ENCODE data around the gene E4F1.

The E4F1 gene, protein sequence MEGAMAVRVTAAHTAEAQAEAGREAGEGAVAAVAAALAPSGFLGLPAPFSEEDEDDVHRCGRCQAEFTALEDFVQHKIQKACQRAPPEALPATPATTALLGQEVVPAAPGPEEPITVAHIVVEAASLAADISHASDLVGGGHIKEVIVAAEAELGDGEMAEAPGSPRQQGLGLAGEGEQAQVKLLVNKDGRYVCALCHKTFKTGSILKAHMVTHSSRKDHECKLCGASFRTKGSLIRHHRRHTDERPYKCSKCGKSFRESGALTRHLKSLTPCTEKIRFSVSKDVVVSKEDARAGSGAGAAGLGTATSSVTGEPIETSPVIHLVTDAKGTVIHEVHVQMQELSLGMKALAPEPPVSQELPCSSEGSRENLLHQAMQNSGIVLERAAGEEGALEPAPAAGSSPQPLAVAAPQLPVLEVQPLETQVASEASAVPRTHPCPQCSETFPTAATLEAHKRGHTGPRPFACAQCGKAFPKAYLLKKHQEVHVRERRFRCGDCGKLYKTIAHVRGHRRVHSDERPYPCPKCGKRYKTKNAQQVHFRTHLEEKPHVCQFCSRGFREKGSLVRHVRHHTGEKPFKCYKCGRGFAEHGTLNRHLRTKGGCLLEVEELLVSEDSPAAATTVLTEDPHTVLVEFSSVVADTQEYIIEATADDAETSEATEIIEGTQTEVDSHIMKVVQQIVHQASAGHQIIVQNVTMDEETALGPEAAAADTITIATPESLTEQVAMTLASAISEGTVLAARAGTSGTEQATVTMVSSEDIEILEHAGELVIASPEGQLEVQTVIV
- 50.5 to 68.0 (median 57.4) reads per million in 4 donors for total RNA-seq

GRCh38 chr16:2223221-2223941 lies at the start of gene E4F1:
Gene E4F1 (plus strand): TSS chr16:2223591. CDS start chr16:2223614, 23 bp downstream.
- DNase-seq, result peak; percentile 98 to 100 (median 99)

- no peak for DNase-seq
Measured at GRCh38 chr16:2173916-2174315, 49.5 kb upstream of the E4F1 start.

GRCh38 chr16:2174396-2175131 lies 48.8 kb upstream of the E4F1 start:
- no peak for DNase-seq

DNA sequence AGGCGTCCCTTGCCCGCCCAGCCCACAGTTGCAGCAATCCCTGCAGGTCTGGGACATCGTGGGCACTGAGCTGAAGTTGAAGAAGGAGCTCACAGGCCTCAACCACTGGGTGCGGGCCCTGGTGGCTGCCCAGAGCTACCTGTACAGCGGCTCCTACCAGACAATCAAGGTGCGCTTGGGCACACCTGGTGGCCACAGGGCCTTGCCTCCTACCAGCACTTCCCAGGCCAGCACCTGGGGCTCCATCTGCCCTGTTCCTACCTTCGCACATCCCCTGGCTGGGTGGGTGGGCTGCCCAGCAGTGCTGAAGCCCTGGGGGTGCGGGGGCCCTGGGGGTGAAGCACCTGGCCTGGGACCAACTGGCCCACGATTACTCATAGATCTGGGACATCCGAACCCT lies 47.9 kb upstream of the E4F1 start:
- no peak for DNase-seq

DNA sequence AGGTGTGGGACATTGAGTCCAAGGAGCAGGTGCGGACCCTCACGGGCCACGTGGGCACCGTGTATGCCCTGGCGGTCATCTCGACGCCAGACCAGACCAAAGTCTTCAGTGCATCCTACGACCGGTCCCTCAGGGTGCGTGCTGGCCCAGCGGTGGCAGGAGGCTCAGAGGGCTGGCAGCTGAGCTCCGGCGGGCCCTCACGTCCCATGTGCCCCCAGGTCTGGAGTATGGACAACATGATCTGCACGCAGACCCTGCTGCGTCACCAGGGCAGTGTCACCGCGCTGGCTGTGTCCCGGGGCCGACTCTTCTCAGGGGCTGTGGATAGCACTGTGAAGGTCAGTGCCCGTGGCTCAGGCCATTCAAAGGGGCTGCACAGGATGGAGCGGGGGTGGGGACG lies 47.3 kb upstream of the E4F1 start:
- no peak for DNase-seq

DNA sequence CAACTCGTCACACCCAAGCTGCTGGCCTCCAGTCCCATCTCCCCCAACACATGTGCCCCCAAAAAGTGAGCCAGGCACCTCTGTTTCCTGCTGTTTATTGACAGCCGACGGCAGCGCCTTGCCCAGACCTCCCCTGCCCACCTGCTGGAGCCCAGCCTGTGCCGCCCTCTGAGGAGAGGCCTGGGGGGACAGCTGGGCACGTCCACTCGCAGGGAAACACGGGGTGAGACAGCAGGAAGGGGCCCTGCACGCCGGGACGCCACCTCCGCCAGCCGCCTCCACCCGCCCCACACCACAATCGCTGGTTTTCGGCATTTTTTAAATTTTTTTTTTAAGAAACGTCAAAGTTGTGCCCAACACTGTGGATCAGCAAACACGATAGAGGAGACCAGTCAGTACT lies 46.3 kb upstream of the E4F1 start:
- no peak for DNase-seq

DNA sequence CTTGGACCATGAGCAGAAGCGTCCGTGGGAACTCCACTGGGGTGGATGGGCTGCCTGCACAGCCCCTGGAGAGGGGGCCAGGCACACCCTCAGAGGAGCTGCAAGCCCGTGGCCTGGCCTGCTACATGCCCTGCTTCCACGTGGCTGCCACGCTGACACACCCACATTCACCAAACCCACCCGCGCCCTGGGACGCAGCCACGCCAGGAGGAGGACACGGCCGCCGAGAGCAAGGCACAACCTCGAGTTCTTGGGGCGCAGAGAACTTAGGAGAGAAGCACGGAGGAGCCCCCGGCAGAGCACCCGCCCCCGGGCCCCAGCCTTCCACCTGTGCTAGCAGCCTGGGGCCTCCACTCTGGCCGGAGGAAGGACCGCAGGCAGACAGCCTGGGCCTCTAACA lies 45.8 kb upstream of the E4F1 start:
- no peak for DNase-seq

GRCh38 chr16:2178321-2179106 lies 44.9 kb upstream of the E4F1 start:
- peak in 2 of 5 donors; percentile 34 to 44 for DNase-seq

DNA sequence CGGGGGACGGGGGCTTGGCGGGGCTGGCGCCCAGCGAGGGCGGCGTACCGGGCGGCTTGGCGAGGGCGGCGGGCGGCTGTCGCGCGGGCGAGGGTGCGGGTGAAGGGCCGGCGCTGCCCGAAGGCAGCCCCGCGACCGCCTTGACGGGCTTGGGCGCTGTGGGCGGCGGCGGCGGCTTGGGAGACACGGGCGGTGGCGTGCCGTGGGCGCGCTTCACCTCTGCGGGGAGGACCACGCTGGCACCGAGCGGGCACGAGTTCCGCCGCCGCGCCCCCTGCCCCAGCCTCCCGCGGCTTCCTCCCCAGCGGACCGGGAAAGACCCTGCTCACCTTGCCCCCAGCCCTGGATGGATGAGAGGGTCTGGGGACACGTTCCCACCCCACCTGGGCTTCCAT lies 44.3 kb upstream of the E4F1 start:
- DNase-seq, result no peak

DNA sequence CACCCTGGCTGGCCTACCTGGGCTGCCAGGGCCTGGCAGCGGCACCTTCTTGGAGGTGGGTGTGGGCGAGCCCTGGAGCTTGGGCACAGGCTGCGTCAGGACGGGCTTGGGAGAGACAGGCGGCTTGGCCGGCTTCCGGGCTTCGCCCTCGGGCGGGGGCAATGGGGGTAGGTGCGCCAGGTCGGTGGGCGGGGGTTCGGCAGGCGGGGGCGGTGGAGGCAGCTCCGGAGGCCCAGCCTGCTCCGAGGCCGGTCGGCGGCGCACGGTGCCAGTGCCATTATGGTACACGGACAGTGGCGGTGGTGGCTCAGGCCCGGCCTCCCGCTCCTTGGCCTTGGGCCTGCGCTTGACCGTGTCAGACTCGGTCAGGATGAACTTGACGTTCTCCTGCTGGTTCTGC lies 43.8 kb upstream of the E4F1 start:
- DNase-seq, result no peak

DNA sequence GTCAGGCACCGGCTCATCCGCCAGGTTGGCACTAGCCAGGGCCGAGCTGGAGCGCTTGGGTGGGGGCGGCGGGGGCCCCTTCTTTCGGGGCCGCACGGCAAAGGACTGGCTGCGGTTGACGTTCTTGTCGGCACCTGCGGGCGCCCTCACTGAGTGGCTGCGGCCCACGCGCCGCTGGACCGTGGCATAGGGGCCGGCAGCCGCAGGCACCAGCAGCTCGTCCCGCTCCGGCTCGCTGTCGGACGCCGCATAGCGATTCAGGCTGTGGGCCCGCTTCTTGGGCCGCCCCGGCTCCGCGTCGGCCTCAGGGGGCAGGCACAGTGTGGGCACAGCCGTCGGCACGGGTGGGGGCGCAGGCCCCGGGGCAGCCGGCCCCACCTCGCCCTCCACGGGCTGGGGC lies 42.9 kb upstream of the E4F1 start:
- no peak for DNase-seq

DNA sequence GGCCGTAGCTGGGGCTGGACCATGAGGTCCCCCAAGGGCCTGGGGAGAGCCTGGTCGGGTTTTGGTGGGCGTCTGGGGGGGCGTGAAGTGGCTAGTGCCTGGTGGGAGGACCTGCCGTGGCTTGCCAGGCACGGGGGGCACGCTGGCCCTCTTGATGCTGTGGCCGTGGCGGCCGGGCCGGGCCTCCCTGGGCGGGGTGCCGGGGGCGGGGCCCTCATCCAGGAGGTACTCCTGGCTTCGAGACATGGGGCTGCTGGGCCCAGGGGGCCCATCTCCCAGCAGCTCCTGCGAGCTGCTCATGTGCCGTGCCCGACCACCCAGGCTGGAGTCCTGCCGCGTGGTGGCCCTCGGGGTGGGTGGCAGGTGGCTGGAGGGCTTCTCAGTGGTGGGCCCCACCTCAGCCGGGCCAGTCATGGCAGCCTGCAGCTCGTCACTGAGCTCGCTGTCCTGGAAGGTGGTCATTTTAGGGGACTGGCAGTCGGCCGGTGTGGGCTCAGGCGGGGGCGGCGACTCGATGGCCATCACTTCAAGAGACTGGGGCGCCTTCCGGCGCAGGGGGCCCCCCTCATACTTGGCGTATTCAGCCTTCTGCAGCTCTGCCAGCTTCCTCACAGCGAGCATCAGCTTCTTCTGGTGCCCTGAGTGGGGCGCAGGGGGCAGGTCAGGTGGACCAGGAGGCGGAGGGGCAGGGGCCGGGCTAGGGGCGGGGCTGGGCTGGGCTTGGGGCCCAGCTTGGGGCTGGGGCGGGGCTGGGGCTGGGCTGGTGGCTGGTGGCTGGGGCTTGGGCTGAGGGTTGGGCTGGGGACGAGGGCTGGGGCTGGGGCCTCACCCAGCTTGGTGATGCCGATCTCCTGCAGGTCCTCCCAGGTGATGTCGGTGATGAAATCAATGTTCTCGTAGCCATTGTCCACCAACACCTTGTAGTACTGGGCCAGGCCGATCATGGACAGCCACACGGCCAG lies 42.1 kb upstream of the E4F1 start:
- DNase-seq, result no peak

GRCh38 chr16:2181952-2182351 lies 41.4 kb upstream of the E4F1 start:
- DNase-seq, result no peak

DNA sequence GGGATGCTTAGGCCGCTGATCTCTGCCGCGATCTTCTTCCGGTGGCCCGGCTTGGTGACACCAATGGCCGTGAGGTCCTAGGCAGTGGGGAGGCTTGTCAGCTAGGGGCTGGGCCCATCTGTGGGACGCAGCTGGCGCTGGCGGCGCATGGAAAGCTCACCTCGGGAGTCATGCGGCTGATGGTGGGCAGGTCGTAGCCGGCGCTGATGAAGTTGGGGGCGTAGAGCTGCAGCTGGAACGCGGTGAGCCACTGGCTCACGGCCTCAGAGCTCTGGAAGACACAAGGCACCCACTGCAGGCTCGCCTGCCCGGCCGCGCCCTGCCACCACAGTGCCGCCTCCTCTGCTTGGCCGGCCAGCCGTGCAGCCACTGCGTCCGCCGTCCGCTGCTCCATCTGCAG lies 39.7 kb upstream of the E4F1 start:
- DNase-seq, result no peak

DNA sequence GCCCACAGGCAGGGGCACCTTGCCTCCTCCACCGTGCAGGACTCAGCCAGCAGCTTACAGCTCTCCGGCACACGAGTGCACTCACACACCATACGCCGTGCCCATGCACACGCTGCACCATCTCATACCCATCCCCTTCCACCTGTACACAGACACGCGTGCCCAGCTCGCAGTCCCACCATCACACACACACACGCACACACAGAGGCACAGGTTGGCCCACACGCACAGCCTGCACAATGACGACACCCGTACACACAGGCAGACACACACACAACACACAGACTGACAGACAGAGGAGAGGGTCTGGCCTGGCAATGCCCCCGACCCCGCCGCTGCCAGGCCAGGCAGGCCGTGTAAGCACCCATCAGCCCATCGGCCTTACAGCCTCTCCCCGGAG lies 39.0 kb upstream of the E4F1 start:
- DNase-seq, result no peak

- DNase-seq, result no peak
Measured at GRCh38 chr16:2184962-2185361, 38.4 kb upstream of the E4F1 start.

DNA sequence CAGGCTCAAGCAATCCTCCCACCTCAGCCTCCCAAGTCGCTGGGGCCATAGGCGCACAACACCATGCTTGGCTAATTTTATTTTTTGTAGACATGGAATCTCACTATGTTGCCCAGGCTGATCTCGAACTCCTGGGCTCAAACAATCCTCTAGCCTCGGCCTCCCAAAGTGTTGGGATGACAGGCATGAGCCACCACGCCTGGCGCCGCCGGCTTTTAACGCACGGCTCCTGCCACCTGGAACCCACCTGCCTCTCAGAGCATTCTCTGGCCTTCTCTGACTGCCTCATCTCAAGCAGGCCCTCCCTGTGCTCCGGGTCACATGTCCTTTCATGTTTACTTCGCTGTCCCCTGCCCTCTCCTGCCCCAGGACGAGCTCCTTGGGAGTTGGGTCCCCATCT lies 37.3 kb upstream of the E4F1 start:
- no peak for DNase-seq

- DNase-seq, result no peak
Measured at GRCh38 chr16:2186505-2186904, 36.9 kb upstream of the E4F1 start.

DNA sequence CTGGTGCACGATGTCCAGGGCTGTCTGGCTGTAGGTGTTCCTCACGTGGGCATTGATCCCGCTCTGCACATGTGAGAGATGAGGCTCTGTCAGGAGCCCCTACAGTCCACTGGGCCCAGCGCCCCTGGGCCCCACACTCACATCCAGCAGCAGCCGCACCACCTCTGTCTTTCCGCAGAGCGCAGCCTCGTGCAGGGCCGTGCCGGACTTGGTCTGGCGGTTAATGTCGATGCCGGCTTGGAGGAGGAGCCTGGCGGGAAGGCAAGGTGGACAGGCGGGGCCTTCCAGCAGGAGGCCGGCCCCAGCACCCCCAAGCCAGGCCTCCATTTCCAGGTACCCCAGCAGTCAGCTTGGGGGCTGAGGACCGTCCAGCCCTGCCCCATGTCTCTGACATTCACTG lies 36.2 kb upstream of the E4F1 start:
- no peak for DNase-seq

DNA sequence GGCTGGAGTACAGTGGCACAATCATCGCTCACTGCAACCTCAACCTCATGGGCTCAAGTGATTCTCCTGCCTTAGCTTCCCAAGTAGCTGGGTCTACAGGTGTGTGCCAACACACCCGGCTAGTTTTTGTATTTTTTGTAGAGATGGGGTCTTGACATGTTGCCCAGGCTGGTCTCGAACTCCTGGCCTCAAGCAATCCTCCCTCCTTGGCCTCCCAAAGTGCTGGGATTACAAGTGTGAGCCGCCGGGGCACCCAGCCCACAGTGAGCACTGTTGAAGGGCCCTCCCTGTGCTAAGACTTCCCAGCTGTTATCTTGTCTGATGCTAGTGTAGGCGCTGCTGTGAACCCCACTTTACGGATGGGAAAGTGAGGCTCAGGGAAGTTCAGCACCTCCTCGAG lies 35.0 kb upstream of the E4F1 start:
- no peak for DNase-seq

Measured in T-helper 1 cell (primary cell).